GM12892 (cell line): ENCODE measurements around the gene SEPTIN5.

Experiments
- POLR2A ChIP-seq: IDR thresholded peaks from 2 replicates; pipeline ENCODE4 v1.6.1; 2011; ENCODE audit warnings: low read depth, low read length, control low read depth
- POLR2AphosphoS5 ChIP-seq: IDR thresholded peaks from 2 replicates; pipeline ENCODE4 v1.6.1; 2011; ENCODE audit warnings: low read depth, low read length, control low read depth
- TAF1 ChIP-seq: IDR thresholded peaks from 2 replicates; pipeline ENCODE4 v1.6.1; 2011; ENCODE audit warnings: low read depth, mild to moderate bottlenecking, control low read depth, low read length, borderline replicate concordance

- TF ChIP-seq POLR2AphosphoS5 (no peak), TAF1 (no peak), POLR2A (no peak)
Measured at GRCh38 chr22:19747551-19747950, 33.2 kb downstream of the SEPTIN5 start.
